ENCODE data around the gene DTWD1. TPM values are rescaled to one million over a fixed set of nuclear protein-coding genes. Genes with fewer than 3 reads are reported as not detected.
"Not testable (repeated sequence)": the region's sequence is repeated elsewhere in the genome, so short reads cannot be mapped to it uniquely, and the experiment has no call there.

DTWD1 gene
- total RNA-seq, 1 donor from 2014 or later, result 20.9 TPM

GRCh38 chr15:49645277-49645676 lies 24.4 kb downstream of the DTWD1 start:
- intact Hi-C loops (cut with micrococcal nuclease), result no loop called here

- intact Hi-C loops (cut with micrococcal nuclease), result no loop called here
These were observed 25.1 kb downstream of the DTWD1 start for GRCh38 chr15:49645941-49646340.

GRCh38 chr15:49646891-49647290 lies 26.0 kb downstream of the DTWD1 start:
- intact Hi-C loops (cut with micrococcal nuclease), result no loop called here

GRCh38 chr15:49649987-49650386 lies 29.1 kb downstream of the DTWD1 start:
- intact Hi-C loops (cut with micrococcal nuclease), result no loop called here

- intact Hi-C loops (cut with micrococcal nuclease), result no loop called here
These were observed 29.8 kb downstream of the DTWD1 start for GRCh38 chr15:49650676-49651075.

- intact Hi-C loops (cut with micrococcal nuclease), result no loop called here
These were observed 32.1 kb downstream of the DTWD1 start for GRCh38 chr15:49652922-49653321.

- intact Hi-C loops (cut with micrococcal nuclease), result no loop called here
These were observed 35.9 kb downstream of the DTWD1 start for GRCh38 chr15:49656734-49657133.

- intact Hi-C loops (cut with micrococcal nuclease), result no loop called here
These were observed 43.9 kb downstream of the DTWD1 start for GRCh38 chr15:49664716-49665115.

- intact Hi-C loops (cut with micrococcal nuclease), result not testable (repeated sequence)
These were observed 45.6 kb downstream of the DTWD1 start for GRCh38 chr15:49666486-49666885.

GRCh38 chr15:49669288-49669687 lies 48.4 kb downstream of the DTWD1 start:
- intact Hi-C loops (cut with micrococcal nuclease), result no loop called here

GRCh38 chr15:49673861-49674260 lies 53.0 kb downstream of the DTWD1 start:
- intact Hi-C loops (cut with micrococcal nuclease), result no loop called here

- intact Hi-C loops (cut with micrococcal nuclease), result no loop called here
These were observed 53.5 kb downstream of the DTWD1 start for GRCh38 chr15:49674370-49674769.

- intact Hi-C loops (cut with micrococcal nuclease), result no loop called here
These were observed 54.2 kb downstream of the DTWD1 start for GRCh38 chr15:49675041-49675440.

- intact Hi-C loops (cut with micrococcal nuclease), result no loop called here
These were observed 57.8 kb downstream of the DTWD1 start for GRCh38 chr15:49678655-49679054.

GRCh38 chr15:49686599-49686998 lies 65.8 kb downstream of the DTWD1 start:
- intact Hi-C loops (cut with micrococcal nuclease), result no loop called here

- intact Hi-C loops (cut with micrococcal nuclease), result no loop called here
These were observed 67.4 kb downstream of the DTWD1 start for GRCh38 chr15:49688135-49688790.

GRCh38 chr15:49692514-49693090 lies 71.8 kb downstream of the DTWD1 start:
- intact Hi-C loops (cut with micrococcal nuclease), result no loop called here

GRCh38 chr15:49693498-49693897 lies 72.7 kb downstream of the DTWD1 start:
- intact Hi-C loops (cut with micrococcal nuclease), result no loop called here

- intact Hi-C loops (cut with micrococcal nuclease), result no loop called here
These were observed 75.6 kb downstream of the DTWD1 start for GRCh38 chr15:49696433-49696832.

GRCh38 chr15:49697121-49697520 lies 76.3 kb downstream of the DTWD1 start:
- intact Hi-C loops (cut with micrococcal nuclease), result no loop called here

GRCh38 chr15:49702982-49703381 lies 82.1 kb downstream of the DTWD1 start:
- intact Hi-C loops (cut with micrococcal nuclease), result not testable (repeated sequence)

Data from T-helper 1 cell treated with Interleukin-12 subunit alpha and Interleukin-12 subunit beta and Interleukin-4 antibody, amounts not matched to agents 30 ng/mL and 1 ng/mL, for 36 hours (primary cell).